ENCODE measurements around the gene PLXNA4.

- TF ChIP-seq POLR2A (IDR thresholded peaks at IDR 0.05): no peak
- no peak for TF ChIP-seq CTCF (IDR thresholded peaks at IDR 0.05 in 4 of 5, conservative IDR thresholded peaks at IDR 0.05 in 1 of 5)
Observed at GRCh38 chr7:132243051-132243450, 333.2 kb downstream of the PLXNA4 start.
